HL-60 (cell line): ENCODE data around the gene SLC9C1.

Experiments used
- DNase-seq, 2 experiments: peaks; one replicate each; pipeline ENCODE4 v3.0.0-alpha.2; 2010 to 2020; ENCODE audit warnings: low read depth in 1 of 2, low spot score in 1 of 2
- H3K27ac ChIP-seq: fragments of 250-450 bp; sonication (Bioruptor Pico); replicated peaks from 2 replicates; pipeline ENCODE4 v1.5.1; 2020; ENCODE audit warnings: mild to moderate bottlenecking, moderate library complexity
- H3K27me3 ChIP-seq: fragments of 250-450 bp; sonication (Bioruptor Pico); 2 replicates; pipeline ENCODE4 v1.5.1; 2021; ENCODE audit warnings: mild to moderate bottlenecking, moderate library complexity; ENCODE audit not compliant: insufficient read depth, poor library complexity, severe bottlenecking
- H3K4me3 ChIP-seq: replicated peaks from 2 replicates; pipeline ENCODE4 v1.5.1; 2011; ENCODE audit warnings: mild to moderate bottlenecking, control low read depth, low read length; ENCODE audit not compliant: insufficient read depth
- CTCF ChIP-seq: IDR thresholded peaks from one replicate; pipeline ENCODE4 v1.5.1; 2011; ENCODE audit warnings: low read length, control low read depth, inconsistent platforms; ENCODE audit not compliant: insufficient read depth
- GABPA ChIP-seq: IDR thresholded peaks from 2 replicates; pipeline ENCODE4 v1.6.1; 2012; ENCODE audit warnings: low read depth
- POLR2AphosphoS5 ChIP-seq: IDR thresholded peaks from 2 replicates; pipeline ENCODE4 v1.6.1; 2012; ENCODE audit warnings: low read depth
- SPI1 ChIP-seq: IDR thresholded peaks from 2 replicates; pipeline ENCODE4 v1.6.1; 2012; ENCODE audit warnings: low read depth, mild to moderate bottlenecking, borderline replicate concordance
- TF ChIP-seq, protein P1 (sequence below): IDR thresholded peaks from 2 replicates; pipeline ENCODE4 v1.6.1; 2012; ENCODE audit warnings: low read depth; ENCODE audit not compliant: insufficient replicate concordance

The SLC9C1 gene

GRCh38 chr3:112320691-112321090 is 26.7 kb upstream of the SLC9C1 start:
- H3K27ac ChIP-seq: no peak overlapping the region
- no peaks in the 10 kb centered on the region for H3K27me3 ChIP-seq
- no peak for DNase-seq
- no peak overlapping the region for H3K4me3 ChIP-seq
- TF ChIP-seq GABPA (no peak), POLR2AphosphoS5 (no peak), SPI1 (no peak), CTCF (no peak)
- TF ChIP-seq, protein P1, sequence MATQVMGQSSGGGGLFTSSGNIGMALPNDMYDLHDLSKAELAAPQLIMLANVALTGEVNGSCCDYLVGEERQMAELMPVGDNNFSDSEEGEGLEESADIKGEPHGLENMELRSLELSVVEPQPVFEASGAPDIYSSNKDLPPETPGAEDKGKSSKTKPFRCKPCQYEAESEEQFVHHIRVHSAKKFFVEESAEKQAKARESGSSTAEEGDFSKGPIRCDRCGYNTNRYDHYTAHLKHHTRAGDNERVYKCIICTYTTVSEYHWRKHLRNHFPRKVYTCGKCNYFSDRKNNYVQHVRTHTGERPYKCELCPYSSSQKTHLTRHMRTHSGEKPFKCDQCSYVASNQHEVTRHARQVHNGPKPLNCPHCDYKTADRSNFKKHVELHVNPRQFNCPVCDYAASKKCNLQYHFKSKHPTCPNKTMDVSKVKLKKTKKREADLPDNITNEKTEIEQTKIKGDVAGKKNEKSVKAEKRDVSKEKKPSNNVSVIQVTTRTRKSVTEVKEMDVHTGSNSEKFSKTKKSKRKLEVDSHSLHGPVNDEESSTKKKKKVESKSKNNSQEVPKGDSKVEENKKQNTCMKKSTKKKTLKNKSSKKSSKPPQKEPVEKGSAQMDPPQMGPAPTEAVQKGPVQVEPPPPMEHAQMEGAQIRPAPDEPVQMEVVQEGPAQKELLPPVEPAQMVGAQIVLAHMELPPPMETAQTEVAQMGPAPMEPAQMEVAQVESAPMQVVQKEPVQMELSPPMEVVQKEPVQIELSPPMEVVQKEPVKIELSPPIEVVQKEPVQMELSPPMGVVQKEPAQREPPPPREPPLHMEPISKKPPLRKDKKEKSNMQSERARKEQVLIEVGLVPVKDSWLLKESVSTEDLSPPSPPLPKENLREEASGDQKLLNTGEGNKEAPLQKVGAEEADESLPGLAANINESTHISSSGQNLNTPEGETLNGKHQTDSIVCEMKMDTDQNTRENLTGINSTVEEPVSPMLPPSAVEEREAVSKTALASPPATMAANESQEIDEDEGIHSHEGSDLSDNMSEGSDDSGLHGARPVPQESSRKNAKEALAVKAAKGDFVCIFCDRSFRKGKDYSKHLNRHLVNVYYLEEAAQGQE: no peak

GRCh38 chr3:112319516-112320276 is 25.7 kb upstream of the SLC9C1 start:
- H3K4me3 ChIP-seq: no peak overlapping the region
- no peak overlapping the region for H3K27ac ChIP-seq
- TF ChIP-seq, protein P1: no peak
- TF ChIP-seq CTCF (no peak), GABPA (no peak), SPI1 (no peak)
- no peaks in the 10 kb centered on the region for H3K27me3 ChIP-seq
- DNase-seq: no peak

DNA sequence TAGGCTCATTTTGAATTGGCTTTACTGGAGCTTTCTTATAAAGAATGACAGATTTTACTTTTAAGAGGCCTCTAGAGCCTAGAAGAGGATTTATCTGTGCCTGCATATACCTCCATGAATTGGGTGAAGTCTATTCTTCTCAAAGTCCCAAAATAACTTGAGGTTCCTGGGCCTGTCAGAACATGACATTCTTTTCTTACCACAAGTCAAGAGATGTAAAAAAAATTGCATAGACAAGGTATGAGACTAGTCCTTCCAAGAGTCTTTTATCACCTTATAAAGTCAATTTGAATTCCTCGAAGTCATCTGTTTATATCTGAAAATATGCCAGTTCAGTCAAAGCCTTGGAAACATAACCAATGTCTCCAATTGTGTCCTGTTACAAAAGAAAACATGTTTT is 21.8 kb upstream of the SLC9C1 start:
- no peak overlapping the region for H3K27ac ChIP-seq
- DNase-seq: no peak

More for the DNA sequence above, 21.8 kb upstream of the SLC9C1 start:
- Histone ChIP-seq H3K27me3 (no peaks in the 10 kb centered on the region), H3K4me3 (no peak overlapping the region)
- TF ChIP-seq, protein P1: no peak
- TF ChIP-seq GABPA (no peak), SPI1 (no peak), POLR2AphosphoS5 (no peak), CTCF (no peak)
